Sigmoid colon (tissue), 4 donors: ENCODE data around the gene ZNF774.

Experiments
- CTCF ChIP-seq, 4 experiments: fragments of 450-650 bp in 3 of 4; fragments of 200-600 bp in 1 of 4; IDR thresholded peaks; one replicate each; pipeline ENCODE4 v1.5.1; 2016 to 2019; ENCODE audit warnings: antibody characterized with exemption in 4 of 4, mild to moderate bottlenecking in 3 of 4, moderate library complexity in 2 of 4
- EP300 ChIP-seq, 4 donors: sonication (generic); formaldehyde crosslinking; IDR thresholded peaks; one replicate each; pipeline ENCODE4 v1.6.1; 2017; ENCODE audit warnings: antibody characterized with exemption in 4 of 4

DNA sequence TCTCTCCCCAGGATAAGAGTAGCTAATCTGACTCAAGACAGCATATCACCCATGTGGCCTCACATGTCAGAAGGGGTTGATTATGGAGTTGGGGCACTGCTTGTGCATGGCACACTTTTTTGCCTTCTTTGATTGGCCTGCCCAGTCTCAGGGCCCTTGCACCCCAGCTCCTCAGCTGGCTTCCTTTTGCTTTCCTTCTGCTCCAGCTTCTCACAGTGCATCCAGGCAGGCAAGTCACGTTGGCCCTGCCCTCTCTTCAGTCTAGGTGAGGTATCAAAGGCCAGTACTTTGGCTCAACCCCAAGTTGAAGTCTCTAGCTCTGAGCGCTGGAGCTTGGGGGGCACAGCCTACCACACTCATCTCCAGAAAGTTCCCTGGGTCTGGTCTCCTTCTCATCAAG is 44.4 kb upstream of the ZNF774 start:
- TF ChIP-seq CTCF (IDR thresholded peaks at IDR 0.05), result no peak
- TF ChIP-seq EP300 (IDR thresholded peaks at IDR 0.05), result no peak
